IPS-18c (cell line): ENCODE results near the gene OR2T29.
"Not testable (repeated sequence)": the region's sequence is repeated elsewhere in the genome, so short reads cannot be mapped to it uniquely, and the experiment has no call there.

Source experiments
- H3K4me3 ChIP-seq: 2 replicates; pipeline ENCODE4 v1.7.0; 2013; ENCODE audit warnings: low read depth, mild to moderate bottlenecking, low read length, moderate library complexity; ENCODE audit not compliant: insufficient read depth
- H3K9me3 ChIP-seq: one replicate; pipeline ENCODE4 v1.6.1; 2013; ENCODE audit warnings: mild to moderate bottlenecking, low read length, moderate library complexity; ENCODE audit not compliant: control insufficient read depth, insufficient read depth

The OR2T29 gene

GRCh38 chr1:248562672-248563071 lies at the start of gene OR2T29:
Gene OR2T29, minus strand, starts transcription at chr1:248562772. Its CDS starts 3,281 bp downstream, at chr1:248559491.
- not testable (repeated sequence) for H3K4me3 ChIP-seq, H3K9me3 ChIP-seq

DNA sequence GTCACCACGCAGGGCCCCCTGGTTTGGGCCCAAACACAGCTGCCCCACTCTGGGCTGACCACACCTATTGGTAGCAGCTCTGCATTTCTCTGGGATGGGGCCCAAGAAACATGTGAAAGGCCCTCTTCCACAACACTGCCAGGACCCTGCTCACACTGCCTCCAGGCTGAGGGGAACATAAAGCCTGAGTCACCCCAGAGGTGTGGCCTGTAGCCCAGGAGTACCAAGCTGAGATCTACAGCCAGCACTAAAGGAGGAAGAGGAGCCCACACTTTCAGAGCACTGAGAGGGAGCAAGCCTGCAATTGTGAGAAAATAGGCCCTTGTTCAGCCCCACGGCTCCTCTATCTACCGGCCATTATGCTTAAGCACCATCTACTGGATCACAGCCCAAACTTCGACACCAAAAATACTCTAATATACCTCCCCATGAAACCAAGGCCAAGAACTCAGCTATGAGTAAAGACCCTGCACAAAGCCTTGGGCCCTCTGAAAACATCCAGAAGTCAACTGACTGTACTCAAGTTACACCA lies 49.4 kb upstream of the OR2T29 start:
- no peaks in the 10 kb centered on the region for H3K9me3 ChIP-seq

DNA sequence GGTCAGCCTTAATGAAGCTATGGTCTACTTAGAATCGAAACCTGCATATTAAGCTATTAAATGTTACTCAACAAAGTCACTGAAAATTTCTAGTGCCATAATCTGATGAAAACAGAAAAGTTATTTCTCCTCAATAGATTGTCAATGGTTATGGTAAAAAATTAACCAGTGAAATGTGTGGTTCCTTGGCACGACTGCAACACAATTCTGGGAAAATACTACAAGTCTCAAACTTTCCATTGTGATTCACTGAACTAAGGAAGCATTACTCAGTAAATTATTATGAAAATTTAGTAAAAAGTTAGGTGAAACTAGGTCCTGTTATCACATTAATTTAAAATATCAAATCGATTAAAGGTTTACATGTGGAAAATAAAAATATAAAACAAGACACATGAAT lies 47.7 kb upstream of the OR2T29 start:
- Histone ChIP-seq H3K9me3 (no peaks in the 10 kb centered on the region), H3K4me3 (no peak overlapping the region)

More for the DNA sequence above, 49.4 kb upstream of the OR2T29 start:
- no peak overlapping the region for H3K4me3 ChIP-seq

DNA sequence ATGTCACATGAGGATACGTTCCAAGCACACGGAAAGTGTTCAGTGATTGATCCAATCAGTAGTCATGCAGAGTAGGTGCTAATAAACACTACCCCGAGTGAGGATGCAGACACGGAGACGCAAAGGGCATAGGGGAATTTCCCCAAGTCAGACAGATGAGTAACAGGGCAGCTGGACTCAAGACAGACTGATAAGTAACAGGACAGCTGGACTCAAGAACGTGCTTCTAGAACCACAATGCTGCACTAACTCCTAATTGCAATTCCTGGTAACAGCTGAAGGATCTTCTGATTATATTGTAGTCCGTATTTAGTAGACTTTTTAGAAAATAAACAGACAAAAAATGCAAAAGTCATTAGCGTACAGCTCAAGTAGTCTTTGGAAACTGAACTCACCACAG lies 36.8 kb upstream of the OR2T29 start:
- Histone ChIP-seq H3K9me3 (no peaks in the 10 kb centered on the region), H3K4me3 (no peak overlapping the region)

DNA sequence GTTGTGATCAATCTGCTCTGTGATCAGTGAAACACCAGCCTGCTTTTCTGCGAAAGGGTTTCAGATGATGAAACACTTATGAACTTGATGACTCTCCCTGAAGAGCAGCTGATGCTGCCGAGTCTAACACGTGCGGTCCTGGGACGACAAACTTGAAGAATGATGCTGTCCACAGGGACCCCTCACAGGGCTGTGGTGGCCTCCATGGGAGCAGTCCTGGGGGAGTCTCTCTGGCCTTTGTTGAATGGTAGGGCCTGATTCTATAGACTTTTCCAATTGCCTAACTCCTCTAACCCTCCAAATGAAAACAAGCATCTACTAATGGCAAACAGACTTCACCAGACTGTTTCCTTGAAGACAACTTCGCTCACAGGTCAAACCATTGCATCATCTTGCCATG lies 35.0 kb upstream of the OR2T29 start, which contains the start of gene OR2T10:
TSS of gene OR2T10 (minus strand) at position 112 of the 400 bp plus-strand sequence. CDS start 3,932 bp downstream, outside the sequence.
- H3K4me3 ChIP-seq = no peak within 1 kb of the TSS
- H3K9me3 ChIP-seq = no peaks in the 10 kb centered on the region

DNA sequence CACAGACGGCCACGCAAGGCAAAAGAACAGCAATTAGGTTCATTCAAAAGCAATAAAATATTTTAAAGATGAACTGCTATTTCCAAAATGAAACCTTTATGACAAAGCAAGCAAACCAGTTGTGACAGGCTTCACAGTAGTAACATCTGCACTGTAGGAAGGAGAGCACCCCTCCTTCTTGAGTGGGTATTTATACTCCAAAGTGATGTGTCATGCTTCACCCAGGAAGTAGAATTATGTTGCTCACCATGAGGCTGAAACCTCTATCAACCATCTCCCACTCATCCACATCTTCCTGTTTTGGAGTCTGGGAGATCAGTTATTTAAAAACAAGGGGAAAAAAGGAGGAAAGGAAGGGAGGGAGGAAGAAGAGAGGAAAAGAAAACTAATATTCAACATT lies 34.0 kb upstream of the OR2T29 start:
- Histone ChIP-seq H3K9me3 (no peaks in the 10 kb centered on the region), H3K4me3 (no peak overlapping the region)

GRCh38 chr1:248593226-248593625 lies 30.7 kb upstream of the OR2T29 start:
- no peak overlapping the region for H3K4me3 ChIP-seq
- H3K9me3 ChIP-seq = no peaks in the 10 kb centered on the region

- Histone ChIP-seq H3K4me3 (no peak overlapping the region), H3K9me3 (no peaks in the 10 kb centered on the region)
Observed at GRCh38 chr1:248592655-248593054, 30.1 kb upstream of the OR2T29 start.

GRCh38 chr1:248590055-248590454 lies 27.5 kb upstream of the OR2T29 start:
- Histone ChIP-seq H3K4me3 (no peak overlapping the region), H3K9me3 (no peaks in the 10 kb centered on the region)

DNA sequence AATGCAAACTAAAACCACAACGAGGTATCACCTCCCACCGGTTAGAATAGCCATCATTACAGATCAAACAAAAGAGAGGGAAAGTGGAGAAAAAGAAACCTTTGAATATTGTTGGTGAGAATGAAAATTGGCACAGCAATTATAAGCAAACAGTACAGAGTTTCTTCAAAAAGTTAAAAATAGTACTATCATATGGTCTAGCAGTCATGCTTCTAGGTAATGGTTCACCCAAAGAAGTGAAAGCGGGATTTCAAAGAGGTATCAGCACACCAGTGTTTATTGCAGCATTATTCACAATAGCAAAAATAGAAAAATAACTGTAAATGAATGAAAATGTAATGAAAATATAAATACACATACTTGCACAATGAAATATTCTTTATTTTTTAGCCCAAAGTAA lies 26.8 kb upstream of the OR2T29 start:
- Histone ChIP-seq H3K9me3 (no peaks in the 10 kb centered on the region), H3K4me3 (no peak overlapping the region)

DNA sequence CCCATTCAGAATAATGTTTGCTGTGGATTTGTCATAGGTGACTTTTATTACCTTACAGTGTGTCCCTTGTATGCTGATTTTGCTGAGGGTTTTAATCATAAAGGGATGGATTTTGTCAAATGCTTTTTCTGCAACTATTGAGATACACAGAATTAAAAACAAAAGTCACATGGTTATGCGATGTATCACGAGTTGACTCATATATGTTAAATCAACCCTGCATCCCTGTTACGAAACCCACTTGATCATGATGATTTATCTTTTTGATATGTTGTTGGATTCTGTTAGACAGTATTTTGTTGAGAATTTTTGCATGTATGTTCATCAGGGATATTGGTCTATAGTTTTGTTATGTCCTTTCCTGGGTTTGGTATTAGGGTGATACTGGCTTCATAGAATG lies 22.7 kb upstream of the OR2T29 start:
- H3K9me3 ChIP-seq = no peaks in the 10 kb centered on the region
- H3K4me3 ChIP-seq = no peak overlapping the region

GRCh38 chr1:248576260-248576980 lies 13.8 kb upstream of the OR2T29 start:
- Histone ChIP-seq H3K4me3 (no peak overlapping the region), H3K9me3 (no peaks in the 10 kb centered on the region)

- not testable (repeated sequence) for H3K4me3 ChIP-seq
Observed at GRCh38 chr1:248574657-248575056, 12.1 kb upstream of the OR2T29 start, which contains the start of gene OR2T34. Gene OR2T34, minus strand, starts transcription at chr1:248574757. Its CDS starts 0 bp downstream, at chr1:248574757.

DNA sequence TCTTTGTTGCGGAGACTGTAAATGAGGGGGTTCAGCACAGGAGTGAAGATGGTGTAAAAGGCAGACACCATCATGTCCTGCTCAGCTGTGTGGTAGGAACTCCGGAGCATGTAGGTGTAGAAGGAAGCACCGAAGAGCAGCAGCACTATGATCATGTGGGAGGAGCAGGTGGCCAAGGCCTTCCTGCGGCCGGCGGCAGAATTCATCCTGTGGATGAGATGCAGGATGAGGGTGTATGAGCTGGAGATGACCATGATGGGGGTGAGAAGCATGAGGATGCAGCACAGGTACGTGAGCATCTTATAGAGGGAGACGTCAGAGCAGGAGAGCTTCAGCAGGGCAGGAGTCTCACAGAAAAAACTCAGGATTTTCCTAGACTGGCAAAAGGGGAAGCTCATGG lies 11.3 kb upstream of the OR2T29 start:
- not testable (repeated sequence) for H3K9me3 ChIP-seq, H3K4me3 ChIP-seq

More at GRCh38 chr1:248574657-248575056, 12.1 kb upstream of the OR2T29 start, which contains the start of gene OR2T34:
- not testable (repeated sequence) for H3K9me3 ChIP-seq

DNA sequence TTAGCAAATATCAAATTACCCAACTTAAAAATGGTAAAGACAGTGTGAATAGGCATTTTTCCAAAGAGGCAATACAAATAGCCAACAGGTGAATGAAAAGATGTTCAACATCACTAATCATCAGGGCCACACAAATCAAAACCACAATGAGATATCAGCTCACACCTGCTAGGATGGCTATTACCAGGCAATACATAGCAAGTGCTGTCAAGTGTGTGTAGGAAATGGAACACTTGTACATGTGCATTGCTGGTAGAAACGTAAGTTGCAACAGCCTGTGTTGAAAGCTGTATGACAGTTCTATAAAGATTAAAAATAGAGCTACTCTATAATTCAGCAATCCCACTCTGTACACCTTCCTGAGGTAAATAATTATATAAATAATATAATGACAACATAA lies 9.5 kb upstream of the OR2T29 start:
- not testable (repeated sequence) for H3K4me3 ChIP-seq, H3K9me3 ChIP-seq

GRCh38 chr1:248570811-248571210 lies 8.2 kb upstream of the OR2T29 start:
- not testable (repeated sequence) for H3K4me3 ChIP-seq

GRCh38 chr1:248569049-248569448 lies 6.5 kb upstream of the OR2T29 start:
- H3K4me3 ChIP-seq, H3K9me3 ChIP-seq: not testable (repeated sequence)

More at GRCh38 chr1:248570811-248571210, 8.2 kb upstream of the OR2T29 start:
- H3K9me3 ChIP-seq = not testable (repeated sequence)

GRCh38 chr1:248565530-248566373 lies 3.2 kb upstream of the OR2T29 start:
- not testable (repeated sequence) for H3K4me3 ChIP-seq, H3K9me3 ChIP-seq
